Measurements from ENCODE around the gene MAN1C1.

- TF ChIP-seq CTCF (IDR thresholded peaks at IDR 0.05), result no peak
- no peak for TF ChIP-seq POLR2AphosphoS5 (IDR thresholded peaks at IDR 0.05; ENCODE audit: low read depth, low read length)
- TF ChIP-seq REST (IDR thresholded peaks at IDR 0.05; ENCODE audit: insufficient read depth in 1 of 2, low read depth in 2 of 2, low read length in 1 of 2), result no peak
- TF ChIP-seq SIN3A (IDR thresholded peaks at IDR 0.05; ENCODE audit: borderline replicate concordance, insufficient read depth, low read depth, low read length), result no peak
Observed at GRCh38 chr1:25647863-25648262, 31.3 kb downstream of the MAN1C1 start.
